Measurements from ENCODE around the gene TLR4. TPM values are rescaled to one million over a fixed set of nuclear protein-coding genes. Genes with fewer than 3 reads are reported as not detected.

The TLR4 gene
- total RNA-seq, 1 donor, result 46.7 TPM

- TF ChIP-seq CTCF (IDR thresholded peaks at IDR 0.05; ENCODE audit: extremely low read depth, low read depth, low read length), result no peak
- Histone ChIP-seq H3K9me3 (ENCODE audit: low read depth, low read length) (no peaks in the 10 kb centered on the region), H3K79me2 (ENCODE audit: insufficient read depth, low read length) (peaks cover 49% of the 10 kb centered on the region), H3K27me3 (ENCODE audit: insufficient read depth, low read length) (no peaks in the 10 kb centered on the region), H2AFZ (ENCODE audit: low read length) (no peak overlapping the region), H3K4me1 (ENCODE audit: insufficient read depth, low read length) (peaks cover 27% of the 10 kb centered on the region), H4K20me1 (ENCODE audit: insufficient read depth, low read length) (no peaks in the 10 kb centered on the region), H3K36me3 (ENCODE audit: insufficient read depth, low read length) (peaks cover 16% of the 10 kb centered on the region), H3K27ac (ENCODE audit: low read depth, low read length) (no peak overlapping the region), H3K4me2 (ENCODE audit: insufficient read depth, low read length) (peak overlapping the region; percentile 69), H3K4me3 (ENCODE audit: insufficient read depth, low read length) (no peak overlapping the region)
- DNase-seq (ENCODE audit: insufficient read length, low spot score, missing footprints), result no peak
Observed at GRCh38 chr9:117707561-117707960, 3.4 kb downstream of the TLR4 start.

GRCh38 chr9:117709936-117710335 lies 5.7 kb downstream of the TLR4 start:
- TF ChIP-seq CTCF (IDR thresholded peaks at IDR 0.05; ENCODE audit: extremely low read depth, low read depth, low read length), result no peak
- Histone ChIP-seq H3K4me1 (ENCODE audit: insufficient read depth, low read length) (peaks cover 14% of the 10 kb centered on the region), H3K9me3 (ENCODE audit: low read depth, low read length) (no peaks in the 10 kb centered on the region), H3K27ac (ENCODE audit: low read depth, low read length) (no peak overlapping the region), H3K4me3 (ENCODE audit: insufficient read depth, low read length) (no peak overlapping the region), H3K27me3 (ENCODE audit: insufficient read depth, low read length) (no peaks in the 10 kb centered on the region), H2AFZ (ENCODE audit: low read length) (no peak overlapping the region), H3K4me2 (ENCODE audit: insufficient read depth, low read length) (no peak overlapping the region), H4K20me1 (ENCODE audit: insufficient read depth, low read length) (no peaks in the 10 kb centered on the region), H3K36me3 (ENCODE audit: insufficient read depth, low read length) (peaks cover 35% of the 10 kb centered on the region), H3K79me2 (ENCODE audit: insufficient read depth, low read length) (peaks cover 38% of the 10 kb centered on the region)
- no peak for DNase-seq (ENCODE audit: insufficient read length, low spot score, missing footprints)

GRCh38 chr9:117714282-117714681 lies 10.1 kb downstream of the TLR4 start:
- no peak overlapping the region for H3K27ac ChIP-seq (ENCODE audit: low read depth, low read length)
- H2AFZ ChIP-seq (ENCODE audit: low read length), result no peak overlapping the region
- H3K4me1 ChIP-seq (ENCODE audit: insufficient read depth, low read length), result peaks cover 19% of the 10 kb centered on the region
- no peak overlapping the region for H3K4me2 ChIP-seq (ENCODE audit: insufficient read depth, low read length)
- H3K27me3 ChIP-seq (ENCODE audit: insufficient read depth, low read length), result no peaks in the 10 kb centered on the region
- H3K4me3 ChIP-seq (ENCODE audit: insufficient read depth, low read length), result no peak overlapping the region
- no peaks in the 10 kb centered on the region for H3K9me3 ChIP-seq (ENCODE audit: low read depth, low read length)
- peaks cover 35% of the 10 kb centered on the region for H3K36me3 ChIP-seq (ENCODE audit: insufficient read depth, low read length)
- H3K79me2 ChIP-seq (ENCODE audit: insufficient read depth, low read length), result peaks cover 5% of the 10 kb centered on the region
- no peak for DNase-seq (ENCODE audit: insufficient read length, low spot score, missing footprints)
- no peaks in the 10 kb centered on the region for H4K20me1 ChIP-seq (ENCODE audit: insufficient read depth, low read length)
- TF ChIP-seq CTCF (IDR thresholded peaks at IDR 0.05; ENCODE audit: extremely low read depth, low read depth, low read length), result no peak

GRCh38 chr9:117715411-117715989 lies 11.3 kb downstream of the TLR4 start:
- Histone ChIP-seq H3K27ac (ENCODE audit: low read depth, low read length) (no peak overlapping the region), H3K4me1 (ENCODE audit: insufficient read depth, low read length) (peaks cover 31% of the 10 kb centered on the region), H3K27me3 (ENCODE audit: insufficient read depth, low read length) (no peaks in the 10 kb centered on the region), H3K79me2 (ENCODE audit: insufficient read depth, low read length) (no peaks in the 10 kb centered on the region), H3K36me3 (ENCODE audit: insufficient read depth, low read length) (peaks cover 35% of the 10 kb centered on the region), H3K4me3 (ENCODE audit: insufficient read depth, low read length) (no peak overlapping the region), H4K20me1 (ENCODE audit: insufficient read depth, low read length) (no peaks in the 10 kb centered on the region), H3K4me2 (ENCODE audit: insufficient read depth, low read length) (no peak overlapping the region), H3K9me3 (ENCODE audit: low read depth, low read length) (no peaks in the 10 kb centered on the region), H2AFZ (ENCODE audit: low read length) (no peak overlapping the region)
- DNase-seq (ENCODE audit: insufficient read length, low spot score, missing footprints), result no peak
- no peak for TF ChIP-seq CTCF (IDR thresholded peaks at IDR 0.05; ENCODE audit: extremely low read depth, low read depth, low read length)

All from osteoblast (primary cell).